Measurements from ENCODE around the gene AADAT.

GRCh38 chr4:170030121-170030520 is 59.6 kb downstream of the AADAT start:
- TF ChIP-seq CTCF (conservative IDR thresholded peaks at IDR 0.05; ENCODE audit: low read depth, low read length) (no peak), EZH2 (IDR thresholded peaks at IDR 0.05; ENCODE audit: borderline replicate concordance, low read depth, low read length, poor library complexity, severe bottlenecking) (no peak)

Measured in A673 (cell line).